Thyroid gland (tissue), 4 donors: Measurements from ENCODE around the gene PNKD.

Experiments
- POLR2A ChIP-seq, 2 donors: fragments of 450-650 bp; IDR thresholded peaks; one replicate each; pipeline ENCODE4 v1.6.1; 2017; ENCODE audit warnings: antibody characterized with exemption in 2 of 2, mild to moderate bottlenecking in 2 of 2, moderate library complexity in 1 of 2
- TF ChIP-seq, protein P1 (sequence below), 6 experiments: fragments of 200-600 bp in 3 of 6; fragments of 450-650 bp in 3 of 6; sonication (generic) in 3 of 6; IDR thresholded peaks; one replicate each; pipeline ENCODE4 v1.5.1; 2016 to 2019; ENCODE audit warnings: antibody characterized with exemption in 6 of 6, mild to moderate bottlenecking in 2 of 6, inconsistent platforms in 1 of 6, moderate library complexity in 1 of 6

DNA sequence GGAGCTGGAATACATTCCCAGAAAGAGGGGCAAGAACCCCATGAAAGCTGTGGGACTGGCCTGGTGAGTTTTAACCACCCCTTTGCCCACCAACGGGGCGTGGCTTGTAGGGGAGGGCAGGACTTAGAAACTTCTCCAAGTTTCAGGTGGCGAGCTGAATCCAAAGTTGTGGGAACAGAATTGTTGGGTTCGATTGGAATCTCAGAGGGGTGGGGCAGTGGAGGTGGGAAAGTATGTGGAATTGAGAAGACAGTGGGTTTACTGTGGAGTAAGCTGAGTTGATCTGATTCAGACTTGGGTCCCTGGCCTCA, 1.1 kb downstream of the PNKD start:
- TF ChIP-seq, protein P1, sequence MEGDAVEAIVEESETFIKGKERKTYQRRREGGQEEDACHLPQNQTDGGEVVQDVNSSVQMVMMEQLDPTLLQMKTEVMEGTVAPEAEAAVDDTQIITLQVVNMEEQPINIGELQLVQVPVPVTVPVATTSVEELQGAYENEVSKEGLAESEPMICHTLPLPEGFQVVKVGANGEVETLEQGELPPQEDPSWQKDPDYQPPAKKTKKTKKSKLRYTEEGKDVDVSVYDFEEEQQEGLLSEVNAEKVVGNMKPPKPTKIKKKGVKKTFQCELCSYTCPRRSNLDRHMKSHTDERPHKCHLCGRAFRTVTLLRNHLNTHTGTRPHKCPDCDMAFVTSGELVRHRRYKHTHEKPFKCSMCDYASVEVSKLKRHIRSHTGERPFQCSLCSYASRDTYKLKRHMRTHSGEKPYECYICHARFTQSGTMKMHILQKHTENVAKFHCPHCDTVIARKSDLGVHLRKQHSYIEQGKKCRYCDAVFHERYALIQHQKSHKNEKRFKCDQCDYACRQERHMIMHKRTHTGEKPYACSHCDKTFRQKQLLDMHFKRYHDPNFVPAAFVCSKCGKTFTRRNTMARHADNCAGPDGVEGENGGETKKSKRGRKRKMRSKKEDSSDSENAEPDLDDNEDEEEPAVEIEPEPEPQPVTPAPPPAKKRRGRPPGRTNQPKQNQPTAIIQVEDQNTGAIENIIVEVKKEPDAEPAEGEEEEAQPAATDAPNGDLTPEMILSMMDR (IDR thresholded peaks at IDR 0.05): no peak
- no peak for TF ChIP-seq POLR2A (IDR thresholded peaks at IDR 0.05)
